Heart left ventricle (tissue), 16 donors: Measurements from ENCODE around the gene DAGLA. TPM values are rescaled to one million over a fixed set of nuclear protein-coding genes. Genes with fewer than 3 reads are reported as not detected.

Source experiments
- ATAC-seq, 4 donors: fragments of 200-7000 bp; cut with Tn5 transposase; one replicate each; pipeline ENCODE4 v1.9.1; 2020 to 2022; ENCODE audit warnings: moderate library complexity in 4 of 4, mild to moderate bottlenecking in 3 of 4, moderate number of reproducible peaks in 1 of 4
- DNase-seq, 5 donors: peaks; one replicate each; pipeline ENCODE4 v3.0.0-alpha.2; 2020
- H3K27ac ChIP-seq, 12 donors: fragments of 200-600 bp; sonication (generic) in 4 of 12; one replicate each; pipeline versions ENCODE4 v1.5.0 to v1.8.0; 2016 to 2022; ENCODE audit warnings: mild to moderate bottlenecking in 2 of 12
- H3K27me3 ChIP-seq, 9 donors: fragments of 200-600 bp; sonication (generic) in 2 of 9; one replicate each; pipeline versions ENCODE4 v1.5.1 to v1.8.0; 2016 to 2022; ENCODE audit warnings: mild to moderate bottlenecking in 3 of 9
- H3K36me3 ChIP-seq, 9 donors: fragments of 200-600 bp; sonication (generic) in 2 of 9; one replicate each; pipeline versions ENCODE4 v1.5.0 to v1.8.0; 2018 to 2022; ENCODE audit warnings: mild to moderate bottlenecking in 2 of 9
- H3K4me1 ChIP-seq, 12 donors: fragments of 200-600 bp; sonication (generic) in 4 of 12; one replicate each; pipeline versions ENCODE4 v1.5.0 to v1.8.0; 2016 to 2022; ENCODE audit warnings: mild to moderate bottlenecking in 3 of 12
- H3K4me3 ChIP-seq, 12 donors: fragments of 200-600 bp; sonication (generic) in 4 of 12; one replicate each; pipeline versions ENCODE4 v1.5.0 to v1.8.0; 2017 to 2022; ENCODE audit warnings: mild to moderate bottlenecking in 9 of 12, moderate library complexity in 4 of 12
- H3K9me3 ChIP-seq, 12 donors: fragments of 200-600 bp; sonication (generic) in 4 of 12; one replicate each; pipeline versions ENCODE4 v1.5.0 to v1.8.0; 2016 to 2022; ENCODE audit warnings: mild to moderate bottlenecking in 1 of 12
- POLR2A ChIP-seq, 2 donors: fragments of 450-650 bp; IDR thresholded peaks; one replicate each; pipeline ENCODE4 v1.6.1; 2017; ENCODE audit warnings: antibody characterized with exemption in 2 of 2, mild to moderate bottlenecking in 2 of 2, moderate library complexity in 2 of 2
- WGBS, 4 donors: extraction: QIAGEN DNeasy Blood & Tissue Kit in 2 of 4; methylation state at CpG; one replicate each; pipeline versions ENCODE4 v1.1.5 to v1.1.7; 2013 to 2018; 5-methylcytosine and 5-hydroxymethylcytosine counted together
- intact Hi-C, 10 donors: fragments of 100-400 bp; cut with DNase I; formaldehyde crosslinking; loops; one replicate each; pipeline versions ENCODE4 v1.11.1 to v1.14.2; 2022
- polyA plus RNA-seq, 2 donors: library from polyadenylated mRNA; stranded (reverse); fragments of 200-250 nt; gene quantifications; one replicate each; pipeline ENCODE4 v1.2.3, GENCODE V29; 2013
- total RNA-seq, 9 donors: library from RNA; depleted of rRNA in 2 of 9; stranded (reverse); fragments of >200 nt in 2 of 9; fragmentation: NEBNext Ultra II Directional in 3 of 9; extraction: Animal tissue kit (Norgen Biotek cat#: 25700) in 3 of 9; gene quantifications; one replicate each; pipeline versions ENCODE4 v1.1.0 to v1.2.4, GENCODE V29; 2016 to 2023
- TF ChIP-seq, protein P1 (sequence below), 12 donors: fragments of 200-600 bp; sonication (generic) in 4 of 12; IDR thresholded peaks; one replicate each; pipeline versions ENCODE4 v1.5.0 to v1.8.0; 2018 to 2022; ENCODE audit warnings: antibody characterized with exemption in 12 of 12, mild to moderate bottlenecking in 5 of 12
- donor health status: ischemic (EF 13 %, LVEDD 7.1; RV severe dilation, severe dysfunction).
- donor health status: healthy with polysubstance abuse.
- donor health status: DM: no; HTN: yes; CAD: no.
- donor health status: DM: no; HTN: no; CAD: no.
- donor health status: ischemic (EF 25% LVEDD 6.9; RV normal size, moderate dysfunction).
- donor health status: ischemic (EF 25% LVEDD 5.7; RV mildly dilated, moderate dysfunction).
- donor health status: healthy.
- donor health status: DM: yes; HTN: yes; CAD: no.
- donor health status: ischemic (EF 35%, LVEDD 5.7; RV mildly dilated, moderate dysfunction).
- donor health status: nonischemic (EF 11% LVEDD 7.7; RV severe dilation, severe dysfunction).
- donor health status: DM: yes; HTN: yes; CAD: no.
- donor health status: PGD.
- donor health status: ischemic (EF 29% LVEDD 5.4; RV normal size, mild dysfunction).
- donor health status: nonischemic (EF 23%, LVEDD 6.1; RV moderate dilation, normal function).

The DAGLA gene
- total and polyA plus RNA-seq, 11 donors, result 2.2 to 5.6 (median 3.3) TPM

DNA sequence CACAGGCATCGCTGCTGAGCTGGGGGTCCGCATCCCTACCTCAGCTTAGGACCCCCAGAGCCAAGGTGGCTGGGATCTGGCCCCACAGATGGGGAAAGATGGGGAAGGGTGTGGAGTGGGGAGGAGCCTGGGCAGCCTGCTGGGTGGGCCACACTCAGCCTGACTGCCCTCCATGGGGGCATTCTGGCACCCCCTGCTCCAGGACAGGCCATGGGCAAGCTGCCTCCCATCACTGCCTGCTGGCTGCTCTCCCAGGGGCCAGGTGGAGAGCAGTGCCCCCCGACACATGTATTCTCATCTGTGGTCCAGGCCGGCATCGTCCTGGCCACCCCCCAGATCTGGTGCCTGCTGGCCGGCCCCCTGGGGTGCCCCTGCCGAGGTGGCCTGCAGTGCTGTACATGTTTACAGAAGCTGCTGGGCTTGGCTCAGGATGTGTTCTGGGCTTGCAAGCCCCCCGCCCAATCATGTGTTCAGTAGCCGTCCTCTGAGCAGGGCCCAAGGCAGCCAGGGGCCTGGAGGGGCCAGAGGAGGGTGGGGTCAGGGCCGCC, 64.5 kb downstream of the DAGLA start:
- intact Hi-C loops, result loop anchor here in 1 of 10 donors (5.0 kb wide), 1 partner anchor 363 kb away; no protein-coding TSS in a partner anchor
- H3K4me3 ChIP-seq, result no peak overlapping the region
- peaks cover 0 to 9% (median 5%) of the 10 kb centered on the region in 12 donors for H3K4me1 ChIP-seq
- peaks cover 0 to 34% (median 10%) of the 10 kb centered on the region in 9 donors for H3K36me3 ChIP-seq
- TF ChIP-seq, protein P1, sequence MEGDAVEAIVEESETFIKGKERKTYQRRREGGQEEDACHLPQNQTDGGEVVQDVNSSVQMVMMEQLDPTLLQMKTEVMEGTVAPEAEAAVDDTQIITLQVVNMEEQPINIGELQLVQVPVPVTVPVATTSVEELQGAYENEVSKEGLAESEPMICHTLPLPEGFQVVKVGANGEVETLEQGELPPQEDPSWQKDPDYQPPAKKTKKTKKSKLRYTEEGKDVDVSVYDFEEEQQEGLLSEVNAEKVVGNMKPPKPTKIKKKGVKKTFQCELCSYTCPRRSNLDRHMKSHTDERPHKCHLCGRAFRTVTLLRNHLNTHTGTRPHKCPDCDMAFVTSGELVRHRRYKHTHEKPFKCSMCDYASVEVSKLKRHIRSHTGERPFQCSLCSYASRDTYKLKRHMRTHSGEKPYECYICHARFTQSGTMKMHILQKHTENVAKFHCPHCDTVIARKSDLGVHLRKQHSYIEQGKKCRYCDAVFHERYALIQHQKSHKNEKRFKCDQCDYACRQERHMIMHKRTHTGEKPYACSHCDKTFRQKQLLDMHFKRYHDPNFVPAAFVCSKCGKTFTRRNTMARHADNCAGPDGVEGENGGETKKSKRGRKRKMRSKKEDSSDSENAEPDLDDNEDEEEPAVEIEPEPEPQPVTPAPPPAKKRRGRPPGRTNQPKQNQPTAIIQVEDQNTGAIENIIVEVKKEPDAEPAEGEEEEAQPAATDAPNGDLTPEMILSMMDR (IDR thresholded peaks at IDR 0.05), result no peak
- 83 to 100% (median 95%) methylated on average over 2 to 10 of the region's 10 CpGs for WGBS, 4 donors
- no peak overlapping the region for H3K27ac ChIP-seq
- no peaks in the 10 kb centered on the region for H3K9me3 ChIP-seq
- DNase-seq, result no peak
- no peaks in the 10 kb centered on the region for H3K27me3 ChIP-seq
- no peak for ATAC-seq

DNA sequence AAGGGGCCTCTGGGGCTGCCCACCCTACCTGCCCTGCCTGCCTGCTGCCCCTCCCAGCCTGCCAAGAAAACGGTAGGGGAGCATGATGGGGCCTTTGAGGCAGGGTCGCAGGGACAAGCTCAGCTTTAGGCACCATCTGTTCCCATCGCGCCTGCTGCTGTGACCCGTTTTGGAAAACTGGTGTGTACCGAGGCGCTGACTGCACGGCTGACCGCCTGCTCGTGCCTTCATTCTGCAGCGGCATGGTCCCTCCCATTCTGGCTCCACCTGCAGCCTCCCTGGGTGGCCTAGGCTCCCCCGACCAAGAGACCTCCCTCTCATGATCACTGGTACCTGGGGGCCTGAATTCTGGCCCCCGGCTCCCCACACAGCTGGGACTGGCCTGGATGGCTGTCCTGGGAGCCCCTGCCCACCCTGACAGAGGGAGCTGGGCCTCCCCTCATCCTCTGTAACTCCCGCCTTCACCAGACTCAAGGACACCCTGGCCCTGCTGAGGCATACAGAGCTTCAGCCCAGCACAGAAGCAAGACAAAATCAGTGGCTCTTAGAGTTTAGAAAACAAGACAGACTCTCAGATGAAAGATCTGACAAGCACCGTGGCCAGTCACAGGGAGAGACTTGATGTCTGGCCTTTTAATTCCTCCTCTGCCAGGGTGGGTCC, 65.7 kb downstream of the DAGLA start:
- Histone ChIP-seq H3K27me3 (no peaks in the 10 kb centered on the region), H3K36me3 (peaks cover 0 to 26% (median 10%) of the 10 kb centered on the region in 9 donors), H3K4me3 (no peak overlapping the region), H3K9me3 (no peaks in the 10 kb centered on the region), H3K4me1 (peaks cover 0 to 9% (median 5%) of the 10 kb centered on the region in 12 donors), H3K27ac (no peak overlapping the region)
- 79 to 86% (median 83%) methylated on average over 7 to 15 of the region's 15 CpGs for WGBS, 4 donors
- no peak for ATAC-seq
- intact Hi-C loops, result loop anchor here in 2 of 10 donors (2.0 to 5.0 kb wide), 2 partner anchors 361 to 363 kb away; no protein-coding TSS in a partner anchor
- no peak for DNase-seq
- TF ChIP-seq POLR2A (IDR thresholded peaks at IDR 0.05), result no peak
- TF ChIP-seq, protein P1 (IDR thresholded peaks at IDR 0.05), result no peak

DNA sequence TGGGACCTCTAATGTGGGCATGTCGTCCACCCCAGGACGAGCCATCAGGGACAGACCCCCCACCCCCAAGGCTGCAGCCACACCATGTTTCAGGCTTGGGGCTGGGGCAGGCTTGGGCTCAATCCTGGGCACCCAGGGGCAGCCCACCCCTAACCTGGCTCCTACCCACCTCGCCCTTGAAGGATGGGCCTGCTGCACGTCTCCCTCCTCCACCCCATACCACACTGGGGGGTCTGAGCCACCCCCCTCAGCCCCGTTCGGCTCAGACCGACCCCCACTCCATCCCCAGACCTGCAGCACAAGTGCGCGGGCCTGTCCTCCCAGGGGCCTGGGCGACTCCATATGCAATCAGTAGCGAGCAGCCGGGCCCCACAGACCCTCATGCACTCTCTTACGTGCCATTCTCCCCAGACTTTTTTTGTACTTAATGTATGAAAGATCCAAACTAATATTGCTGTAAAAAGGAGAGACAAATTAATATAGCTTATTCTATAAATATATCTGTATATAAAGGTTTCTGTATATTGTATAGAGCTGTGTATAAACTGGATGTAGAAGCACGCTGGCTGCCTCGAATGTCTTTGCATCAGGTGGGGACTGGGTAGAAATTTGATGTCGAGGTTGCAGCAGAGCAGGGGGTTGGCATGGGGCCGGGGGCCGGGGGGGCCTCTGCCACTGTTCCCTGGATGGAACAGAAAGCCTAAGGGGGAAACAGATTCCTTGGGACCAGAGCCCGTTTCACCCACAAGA, 66.4 kb downstream of the DAGLA start:
- Histone ChIP-seq H3K4me1 (peaks cover 0 to 9% (median 5%) of the 10 kb centered on the region in 12 donors), H3K36me3 (peaks cover 0 to 19% (median 4%) of the 10 kb centered on the region in 9 donors), H3K27ac (no peak overlapping the region), H3K4me3 (no peak overlapping the region), H3K9me3 (no peaks in the 10 kb centered on the region), H3K27me3 (no peaks in the 10 kb centered on the region)
- DNase-seq (no peak), ATAC-seq (no peak)
- WGBS, 4 donors, result 81 to 86% (median 83%) methylated on average over 17 to 19 of the region's 19 CpGs
- TF ChIP-seq, protein P1 (IDR thresholded peaks at IDR 0.05), result no peak
- TF ChIP-seq POLR2A (IDR thresholded peaks at IDR 0.05), result no peak
- intact Hi-C loops, result loop anchor here in 2 of 10 donors (2.0 to 5.0 kb wide), 2 partner anchors 361 to 362 kb away; no protein-coding TSS in a partner anchor
